GM12878 (cell line): ENCODE results near the gene ADSS2. TPM values are rescaled to one million over a fixed set of nuclear protein-coding genes. Genes with fewer than 3 reads are reported as not detected.

Experiments
- ASH2L ChIP-seq: fragments of 300-600, 200-600 bp; sonication (generic); IDR thresholded peaks from 2 replicates; pipeline ENCODE4 v1.6.1; 2017; ENCODE audit warnings: low read depth, mild to moderate bottlenecking, borderline replicate concordance
- ATF7 ChIP-seq: fragments of 450-650 bp; IDR thresholded peaks from 2 replicates; pipeline ENCODE4 v1.6.1; 2016; ENCODE audit warnings: low read depth, mild to moderate bottlenecking
- BACH1 ChIP-seq: fragments of 450-650 bp; IDR thresholded peaks from 2 replicates; pipeline ENCODE4 v1.6.1; 2017; ENCODE audit warnings: mild to moderate bottlenecking, borderline replicate concordance
- CBX3 ChIP-seq: fragments of 200-600 bp; sonication (generic); IDR thresholded peaks from 2 replicates; pipeline ENCODE4 v1.6.1; 2016; ENCODE audit warnings: low read depth, borderline replicate concordance
- CHD2 ChIP-seq: IDR thresholded peaks from 2 replicates; pipeline ENCODE4 v1.6.1; 2011; ENCODE audit warnings: low read depth, low read length, improper control_type of control experiment, borderline replicate concordance
- EP300 ChIP-seq, 2 experiments: fragments of 150-350 bp in 1 of 2; IDR thresholded peaks; 2 replicates each; pipeline ENCODE4 v1.6.1; 2011 to 2012; ENCODE audit warnings: low read depth in 2 of 2, low read length in 2 of 2, borderline replicate concordance in 1 of 2, improper control_type of control experiment in 1 of 2, inconsistent platforms in 1 of 2; ENCODE audit not compliant: control insufficient read depth in 1 of 2
- EZH2 ChIP-seq: IDR thresholded peaks from 2 replicates; pipeline ENCODE4 v1.6.1; 2012; ENCODE audit warnings: low read depth, mild to moderate bottlenecking, control low read depth, inconsistent platforms, low read length, borderline replicate concordance; ENCODE audit not compliant: control insufficient read depth
- MEF2B ChIP-seq: fragments of 450-650 bp; IDR thresholded peaks from 2 replicates; pipeline ENCODE4 v1.6.1; 2018; ENCODE audit warnings: mild to moderate bottlenecking, moderate library complexity; ENCODE audit not compliant: partially characterized antibody, poor library complexity, severe bottlenecking
- POLR2AphosphoS5 ChIP-seq: IDR thresholded peaks from 2 replicates; pipeline ENCODE4 v1.6.1; 2011; ENCODE audit warnings: mild to moderate bottlenecking, low read length, inconsistent platforms
- RCOR1 ChIP-seq: conservative IDR thresholded peaks from 2 replicates; pipeline ENCODE4 v1.6.1; 2012; ENCODE audit warnings: low read depth, low read length, improper control_type of control experiment
- SMARCA5 ChIP-seq: fragments of 450-650 bp; IDR thresholded peaks from 2 replicates; pipeline ENCODE4 v1.6.1; 2017; ENCODE audit warnings: mild to moderate bottlenecking
- SMC3 ChIP-seq: IDR thresholded peaks from 2 replicates; pipeline ENCODE4 v1.6.1; 2011; ENCODE audit warnings: low read length, improper control_type of control experiment, borderline replicate concordance
- TCF12 ChIP-seq: IDR thresholded peaks from 2 replicates; pipeline ENCODE4 v1.6.1; 2011; ENCODE audit warnings: low read depth, mild to moderate bottlenecking, low read length
- TCF3 ChIP-seq: IDR thresholded peaks from 2 replicates; pipeline ENCODE4 v1.6.1; 2012; ENCODE audit warnings: low read depth, mild to moderate bottlenecking, low read length, borderline replicate concordance; ENCODE audit not compliant: insufficient read depth
- ZNF384 ChIP-seq: IDR thresholded peaks from 2 replicates; pipeline ENCODE4 v1.6.1; 2012; ENCODE audit warnings: low read depth, mild to moderate bottlenecking, low read length, improper control_type of control experiment, borderline replicate concordance
- polyA plus RNA-seq, 11 experiments: library from polyadenylated mRNA; depleted of rRNA in 4 of 11; unstranded in 6 of 11; stranded (reverse) in 5 of 11; fragments of >200 nt; fragmentation: Nextera tagmentation in 4 of 11; fragmentation: Illumina TruSeq in 1 of 11; extraction: Ambion mirVana in 4 of 11; extraction: Trizol in 1 of 11; gene quantifications; 1 replicate in 1 of 11; 2 replicates in 10 of 11; pipeline versions ENCODE4 v1.2.1 to v1.2.3, GENCODE V29; 2011 to 2016; ENCODE audit warnings: inconsistent platforms in 2 of 11, missing spikeins in 2 of 11, low read depth in 1 of 11
- total RNA-seq, 4 experiments: library from RNA; depleted of rRNA in 3 of 4; stranded (reverse); fragments of >200 nt in 3 of 4; fragmentation: Illumina TruSeq in 1 of 4; extraction: Trizol in 1 of 4; gene quantifications; 2 replicates each; pipeline versions ENCODE4 v1.2.1 to v1.2.3, GENCODE V29; 2013 to 2021
- TF ChIP-seq, protein P1 (sequence below): IDR thresholded peaks from 2 replicates; pipeline ENCODE4 v1.6.1; 2012; ENCODE audit warnings: improper control_type of control experiment, low read depth, low read length; ENCODE audit not compliant: insufficient replicate concordance
- TF ChIP-seq, protein P2 (sequence below): fragments of 450-650 bp; IDR thresholded peaks from 2 replicates; pipeline ENCODE4 v1.6.1; 2017; ENCODE audit warnings: mild to moderate bottlenecking
- TF ChIP-seq, protein P3 (sequence below): fragments of 450-650 bp; IDR thresholded peaks from 2 replicates; pipeline ENCODE4 v1.6.1; 2017; ENCODE audit warnings: borderline replicate concordance

The ADSS2 gene
- total and polyA plus RNA-seq, 10 of the 15 experiments (the other 5 are each of a cell fraction or from before 2014, with no cell fraction given): 8.1 to 49.3 (median 40.6) TPM

DNA sequence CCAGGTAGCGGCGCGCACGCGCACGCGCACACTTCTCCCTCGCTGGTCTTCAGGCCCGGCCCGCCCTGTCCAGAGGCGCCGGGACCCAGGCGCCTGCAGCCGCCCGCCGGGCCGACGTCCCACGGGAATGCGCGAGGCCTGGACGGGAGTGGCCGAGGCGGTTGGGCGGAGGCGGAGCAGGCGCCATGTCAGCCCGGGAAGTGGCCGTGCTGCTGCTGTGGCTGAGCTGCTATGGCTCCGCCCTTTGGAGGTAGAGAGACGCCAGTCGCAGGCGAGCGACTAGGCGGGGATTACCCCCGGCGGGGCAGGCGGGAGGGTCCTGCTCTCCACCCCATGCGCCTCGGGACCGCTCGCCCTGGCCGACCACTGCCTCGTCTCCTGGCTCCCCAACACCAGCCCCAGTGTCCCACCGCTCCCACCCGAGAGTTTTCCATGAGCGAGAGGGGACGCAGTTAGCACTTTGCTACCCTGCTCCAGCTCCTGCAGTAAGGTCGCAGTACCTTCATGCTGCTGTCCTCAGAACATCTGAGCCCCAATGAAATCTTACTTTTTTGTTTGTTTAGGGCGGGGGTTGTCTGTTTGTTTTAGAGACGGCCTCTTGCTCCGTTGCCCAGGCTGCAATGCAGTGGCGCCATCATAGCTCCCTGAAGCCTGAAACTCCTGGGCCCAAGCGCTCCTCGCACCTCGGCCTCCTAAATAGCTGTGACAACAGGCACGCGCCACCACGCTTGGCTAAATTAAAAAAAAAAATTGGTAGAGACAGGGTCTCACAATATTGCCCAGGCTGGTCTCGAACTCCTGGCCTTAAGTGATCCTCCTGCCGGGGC, 9.7 kb upstream of the ADSS2 start, which contains the start of gene CATSPERE (continued):
- TF ChIP-seq, protein P1, sequence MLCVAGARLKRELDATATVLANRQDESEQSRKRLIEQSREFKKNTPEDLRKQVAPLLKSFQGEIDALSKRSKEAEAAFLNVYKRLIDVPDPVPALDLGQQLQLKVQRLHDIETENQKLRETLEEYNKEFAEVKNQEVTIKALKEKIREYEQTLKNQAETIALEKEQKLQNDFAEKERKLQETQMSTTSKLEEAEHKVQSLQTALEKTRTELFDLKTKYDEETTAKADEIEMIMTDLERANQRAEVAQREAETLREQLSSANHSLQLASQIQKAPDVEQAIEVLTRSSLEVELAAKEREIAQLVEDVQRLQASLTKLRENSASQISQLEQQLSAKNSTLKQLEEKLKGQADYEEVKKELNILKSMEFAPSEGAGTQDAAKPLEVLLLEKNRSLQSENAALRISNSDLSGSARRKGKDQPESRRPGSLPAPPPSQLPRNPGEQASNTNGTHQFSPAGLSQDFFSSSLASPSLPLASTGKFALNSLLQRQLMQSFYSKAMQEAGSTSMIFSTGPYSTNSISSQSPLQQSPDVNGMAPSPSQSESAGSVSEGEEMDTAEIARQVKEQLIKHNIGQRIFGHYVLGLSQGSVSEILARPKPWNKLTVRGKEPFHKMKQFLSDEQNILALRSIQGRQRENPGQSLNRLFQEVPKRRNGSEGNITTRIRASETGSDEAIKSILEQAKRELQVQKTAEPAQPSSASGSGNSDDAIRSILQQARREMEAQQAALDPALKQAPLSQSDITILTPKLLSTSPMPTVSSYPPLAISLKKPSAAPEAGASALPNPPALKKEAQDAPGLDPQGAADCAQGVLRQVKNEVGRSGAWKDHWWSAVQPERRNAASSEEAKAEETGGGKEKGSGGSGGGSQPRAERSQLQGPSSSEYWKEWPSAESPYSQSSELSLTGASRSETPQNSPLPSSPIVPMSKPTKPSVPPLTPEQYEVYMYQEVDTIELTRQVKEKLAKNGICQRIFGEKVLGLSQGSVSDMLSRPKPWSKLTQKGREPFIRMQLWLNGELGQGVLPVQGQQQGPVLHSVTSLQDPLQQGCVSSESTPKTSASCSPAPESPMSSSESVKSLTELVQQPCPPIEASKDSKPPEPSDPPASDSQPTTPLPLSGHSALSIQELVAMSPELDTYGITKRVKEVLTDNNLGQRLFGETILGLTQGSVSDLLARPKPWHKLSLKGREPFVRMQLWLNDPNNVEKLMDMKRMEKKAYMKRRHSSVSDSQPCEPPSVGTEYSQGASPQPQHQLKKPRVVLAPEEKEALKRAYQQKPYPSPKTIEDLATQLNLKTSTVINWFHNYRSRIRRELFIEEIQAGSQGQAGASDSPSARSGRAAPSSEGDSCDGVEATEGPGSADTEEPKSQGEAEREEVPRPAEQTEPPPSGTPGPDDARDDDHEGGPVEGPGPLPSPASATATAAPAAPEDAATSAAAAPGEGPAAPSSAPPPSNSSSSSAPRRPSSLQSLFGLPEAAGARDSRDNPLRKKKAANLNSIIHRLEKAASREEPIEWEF: no peak
- TF ChIP-seq, protein P2, sequence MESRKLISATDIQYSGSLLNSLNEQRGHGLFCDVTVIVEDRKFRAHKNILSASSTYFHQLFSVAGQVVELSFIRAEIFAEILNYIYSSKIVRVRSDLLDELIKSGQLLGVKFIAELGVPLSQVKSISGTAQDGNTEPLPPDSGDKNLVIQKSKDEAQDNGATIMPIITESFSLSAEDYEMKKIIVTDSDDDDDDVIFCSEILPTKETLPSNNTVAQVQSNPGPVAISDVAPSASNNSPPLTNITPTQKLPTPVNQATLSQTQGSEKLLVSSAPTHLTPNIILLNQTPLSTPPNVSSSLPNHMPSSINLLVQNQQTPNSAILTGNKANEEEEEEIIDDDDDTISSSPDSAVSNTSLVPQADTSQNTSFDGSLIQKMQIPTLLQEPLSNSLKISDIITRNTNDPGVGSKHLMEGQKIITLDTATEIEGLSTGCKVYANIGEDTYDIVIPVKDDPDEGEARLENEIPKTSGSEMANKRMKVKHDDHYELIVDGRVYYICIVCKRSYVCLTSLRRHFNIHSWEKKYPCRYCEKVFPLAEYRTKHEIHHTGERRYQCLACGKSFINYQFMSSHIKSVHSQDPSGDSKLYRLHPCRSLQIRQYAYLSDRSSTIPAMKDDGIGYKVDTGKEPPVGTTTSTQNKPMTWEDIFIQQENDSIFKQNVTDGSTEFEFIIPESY: 0 out of 2 replicates have a peak, but pooled peaks have one; percentile 42
- TF ChIP-seq ATF7 (no peak), ZNF384 (no peak), CBX3 (no peak), CHD2 (peak; percentile 44; the same call in 1 of the 2 replicates), SMARCA5 (peak; percentile 55; the same call in 1 of the 2 replicates), BACH1 (0 out of 2 replicates have a peak, but pooled peaks have one; percentile 57), TCF3 (peak; percentile 47; the same call in 1 of the 2 replicates), TCF12 (no peak), ASH2L (no peak), MEF2B (peak; percentile 93), EZH2 (no peak), POLR2AphosphoS5 (peak; percentile 69), RCOR1 (no peak), EP300 (IDR thresholded peaks at IDR 0.05; ENCODE audit: borderline replicate concordance in 1 of 2, control insufficient read depth in 1 of 2, low read depth in 2 of 2, low read length in 2 of 2) (no peak), SMC3 (no peak)
- TF ChIP-seq, protein P3, sequence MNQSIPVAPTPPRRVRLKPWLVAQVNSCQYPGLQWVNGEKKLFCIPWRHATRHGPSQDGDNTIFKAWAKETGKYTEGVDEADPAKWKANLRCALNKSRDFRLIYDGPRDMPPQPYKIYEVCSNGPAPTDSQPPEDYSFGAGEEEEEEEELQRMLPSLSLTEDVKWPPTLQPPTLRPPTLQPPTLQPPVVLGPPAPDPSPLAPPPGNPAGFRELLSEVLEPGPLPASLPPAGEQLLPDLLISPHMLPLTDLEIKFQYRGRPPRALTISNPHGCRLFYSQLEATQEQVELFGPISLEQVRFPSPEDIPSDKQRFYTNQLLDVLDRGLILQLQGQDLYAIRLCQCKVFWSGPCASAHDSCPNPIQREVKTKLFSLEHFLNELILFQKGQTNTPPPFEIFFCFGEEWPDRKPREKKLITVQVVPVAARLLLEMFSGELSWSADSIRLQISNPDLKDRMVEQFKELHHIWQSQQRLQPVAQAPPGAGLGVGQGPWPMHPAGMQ: no peak
